ENCODE results near the gene GEMIN5.
"Not testable (repeated sequence)": the region's sequence is repeated elsewhere in the genome, so short reads cannot be mapped to it uniquely, and the experiment has no call there.

DNA sequence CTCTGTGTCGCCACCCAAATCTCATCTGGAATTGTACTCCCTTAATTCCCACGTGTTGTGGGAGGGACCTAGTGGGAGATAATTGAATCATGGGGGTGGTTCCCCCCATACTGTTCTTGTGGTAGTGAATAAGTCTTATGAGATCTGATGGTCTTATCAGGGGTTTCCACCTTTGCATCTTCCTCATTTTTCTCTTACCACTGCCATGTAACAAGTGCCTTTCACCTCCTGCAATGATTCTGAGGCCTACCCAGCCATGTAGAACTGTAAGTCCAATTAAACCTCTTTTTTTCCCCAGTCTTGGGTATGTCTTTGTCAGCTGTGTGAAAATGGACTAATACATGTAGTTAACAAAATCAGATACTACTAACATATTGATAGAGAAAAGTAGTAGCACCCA, 40.3 kb upstream of the GEMIN5 start:
- TF ChIP-seq, protein P1, sequence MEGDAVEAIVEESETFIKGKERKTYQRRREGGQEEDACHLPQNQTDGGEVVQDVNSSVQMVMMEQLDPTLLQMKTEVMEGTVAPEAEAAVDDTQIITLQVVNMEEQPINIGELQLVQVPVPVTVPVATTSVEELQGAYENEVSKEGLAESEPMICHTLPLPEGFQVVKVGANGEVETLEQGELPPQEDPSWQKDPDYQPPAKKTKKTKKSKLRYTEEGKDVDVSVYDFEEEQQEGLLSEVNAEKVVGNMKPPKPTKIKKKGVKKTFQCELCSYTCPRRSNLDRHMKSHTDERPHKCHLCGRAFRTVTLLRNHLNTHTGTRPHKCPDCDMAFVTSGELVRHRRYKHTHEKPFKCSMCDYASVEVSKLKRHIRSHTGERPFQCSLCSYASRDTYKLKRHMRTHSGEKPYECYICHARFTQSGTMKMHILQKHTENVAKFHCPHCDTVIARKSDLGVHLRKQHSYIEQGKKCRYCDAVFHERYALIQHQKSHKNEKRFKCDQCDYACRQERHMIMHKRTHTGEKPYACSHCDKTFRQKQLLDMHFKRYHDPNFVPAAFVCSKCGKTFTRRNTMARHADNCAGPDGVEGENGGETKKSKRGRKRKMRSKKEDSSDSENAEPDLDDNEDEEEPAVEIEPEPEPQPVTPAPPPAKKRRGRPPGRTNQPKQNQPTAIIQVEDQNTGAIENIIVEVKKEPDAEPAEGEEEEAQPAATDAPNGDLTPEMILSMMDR (conservative IDR thresholded peaks at IDR 0.05 in 1 of 2, IDR thresholded peaks at IDR 0.05 in 1 of 2; ENCODE audit: extremely low read depth in 1 of 2, insufficient read depth in 1 of 2, low read depth in 1 of 2, low read length in 2 of 2): not testable (repeated sequence)
- TF ChIP-seq EZH2 (IDR thresholded peaks at IDR 0.05; ENCODE audit: borderline replicate concordance, low read length): not testable (repeated sequence)
